ENCODE results near the gene C4orf33. TPM values are rescaled to one million over a fixed set of nuclear protein-coding genes. Genes with fewer than 3 reads are reported as not detected.

The C4orf33 gene
- total RNA-seq, 5 donors from 2014 or later (not counting 1 experiment from before 2014, with no cell fraction given), result 4.0 to 12.0 (median 4.4) TPM

- no peak overlapping the region for H3K27ac Mint-ChIP-seq
- peaks cover 3% of the 10 kb centered on the region for H3K9me3 ChIP-seq
- CTCF ChIA-PET, result interaction anchor here (0.5 to 0.6 kb wide), 2 partner anchors 186 to 256 kb away, joined by 5 to 6 read pairs; no protein-coding TSS in a partner anchor
- H3K4me3 ChIP-seq (ENCODE audit: control insufficient read depth in 1 of 2, extremely low read depth in 1 of 2, low read length in 1 of 2), result no peak overlapping the region
- H3K27me3 Mint-ChIP-seq, result no peaks in the 10 kb centered on the region
- no peak for DNase-seq
- H3K4me1 Mint-ChIP-seq, result peaks cover 0 to 13% (median 3%) of the 10 kb centered on the region in 3 donors
- H3K27ac ChIP-seq (ENCODE audit: low read length), result no peak overlapping the region
- POLR2A ChIA-PET, result interaction anchor here in 1 of 2 donors (2.3 kb wide), 1 partner anchor 16 kb away, joined by 8 read pairs; the partner anchor contains the start of gene SCLT1
- peaks cover 3 to 31% of the 10 kb centered on the region in 2 donors for H3K36me3 ChIP-seq (ENCODE audit: control insufficient read depth in 2 of 2, extremely low read depth in 1 of 2, insufficient read depth in 1 of 2, low read length in 1 of 2)
- no peaks in the 10 kb centered on the region for H3K4me1 ChIP-seq (ENCODE audit: control insufficient read depth in 1 of 2, extremely low read depth in 1 of 2, insufficient read depth in 2 of 2, low read length in 2 of 2)
- no peak for ATAC-seq (replicated peaks in 1 of 4)
- H3K4me3 Mint-ChIP-seq, result no peak overlapping the region
- no peaks in the 10 kb centered on the region for H3K27me3 ChIP-seq (replicated peaks in 1 of 2; ENCODE audit: control insufficient read depth in 2 of 2, extremely low read depth in 1 of 2, insufficient read depth in 2 of 2, low read length in 1 of 2)
- peaks cover 10 to 19% (median 19%) of the 10 kb centered on the region in 3 donors for H3K9me3 Mint-ChIP-seq
- peaks cover 78% of the 10 kb centered on the region for H3K36me3 Mint-ChIP-seq
These were observed 18.6 kb upstream of the C4orf33 start for GRCh38 chr4:129077326-129077725.

DNA sequence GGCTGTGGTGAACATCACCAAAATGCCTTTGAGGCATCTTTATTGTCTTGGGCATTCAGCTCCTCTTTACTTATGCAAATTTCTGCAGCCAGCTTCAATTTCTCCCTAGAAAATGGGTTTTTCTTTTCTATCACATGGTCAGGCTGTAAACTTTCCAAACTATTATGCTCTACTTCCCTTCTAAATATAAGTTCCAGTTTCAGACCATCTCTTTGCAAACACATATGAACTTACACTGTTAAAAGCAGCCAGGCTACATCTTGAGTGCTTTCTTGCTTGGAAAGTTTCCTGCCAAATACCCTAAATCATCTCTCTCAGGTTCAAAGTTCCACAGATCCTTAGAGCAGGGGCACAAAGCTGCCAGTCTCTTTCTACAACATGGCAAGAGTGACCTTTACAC is 15.8 kb upstream of the C4orf33 start:
- H3K27ac Mint-ChIP-seq, result no peak overlapping the region
- no peak overlapping the region for H3K4me3 Mint-ChIP-seq
- Histone ChIP-seq H3K4me1 (ENCODE audit: control insufficient read depth in 1 of 2, extremely low read depth in 1 of 2, insufficient read depth in 2 of 2, low read length in 2 of 2) (no peaks in the 10 kb centered on the region), H3K27ac (ENCODE audit: low read length) (no peak overlapping the region), H3K4me3 (ENCODE audit: control insufficient read depth in 1 of 2, extremely low read depth in 1 of 2, low read length in 1 of 2) (no peak overlapping the region), H3K36me3 (ENCODE audit: control insufficient read depth in 2 of 2, extremely low read depth in 1 of 2, insufficient read depth in 1 of 2, low read length in 1 of 2) (peaks cover 0 to 31% of the 10 kb centered on the region in 2 donors), H3K27me3 (replicated peaks in 1 of 2; ENCODE audit: control insufficient read depth in 2 of 2, extremely low read depth in 1 of 2, insufficient read depth in 2 of 2, low read length in 1 of 2) (no peaks in the 10 kb centered on the region), H3K9me3 (no peaks in the 10 kb centered on the region)
- H3K4me1 Mint-ChIP-seq, result peaks cover 12 to 20% (median 18%) of the 10 kb centered on the region in 3 donors
- ATAC-seq (replicated peaks in 1 of 4) (no peak), DNase-seq (no peak)
- H3K9me3 Mint-ChIP-seq, result peaks cover 2 to 12% (median 10%) of the 10 kb centered on the region in 3 donors
- CTCF ChIA-PET, result no interaction called here
- peaks cover 66% of the 10 kb centered on the region for H3K36me3 Mint-ChIP-seq
- H3K27me3 Mint-ChIP-seq, result no peaks in the 10 kb centered on the region
- POLR2A ChIA-PET, result interaction anchor here in 1 of 2 donors (0.6 kb wide), 1 partner anchor 1045 kb away, joined by 3 read pairs; no protein-coding TSS in a partner anchor

DNA sequence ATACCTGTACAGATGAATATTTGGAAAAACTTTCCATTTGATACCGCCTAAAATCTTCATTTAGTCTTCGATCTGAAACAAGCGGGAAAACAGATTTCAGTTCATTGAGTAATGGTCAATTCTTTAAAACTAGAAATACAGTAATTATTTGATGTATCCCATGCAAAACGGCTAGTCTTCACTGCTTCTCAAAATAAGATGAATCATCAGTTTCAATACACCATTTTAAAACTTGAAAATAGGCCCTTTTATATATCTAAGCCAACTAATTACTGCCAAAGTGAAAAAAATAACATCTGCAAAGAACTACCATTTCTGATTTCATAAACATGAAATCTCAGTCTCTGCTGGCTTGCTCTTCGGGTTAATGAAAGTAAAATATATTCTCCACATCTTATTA is 13.7 kb upstream of the C4orf33 start:
- Mint-ChIP-seq H3K36me3 (peaks cover 62% of the 10 kb centered on the region), H3K9me3 (peaks cover 7 to 12% (median 7%) of the 10 kb centered on the region in 3 donors), H3K4me1 (peaks cover 22 to 28% (median 23%) of the 10 kb centered on the region in 3 donors), H3K27me3 (no peaks in the 10 kb centered on the region), H3K27ac (no peak overlapping the region), H3K4me3 (no peak overlapping the region)
- CTCF ChIA-PET, result interaction anchor here in 1 of 2 donors (0.7 to 1.7 kb wide), 2 partner anchors 11 to 46 kb away, joined by 3 to 4 read pairs; partner anchors contain the start of gene SCLT1
- POLR2A ChIA-PET, result interaction anchor here in 1 of 2 donors (1.7 kb wide), 1 partner anchor 11 kb away, joined by 4 read pairs; the partner anchor contains the start of gene SCLT1
- peaks cover 0 to 25% of the 10 kb centered on the region in 2 donors for H3K36me3 ChIP-seq (ENCODE audit: control insufficient read depth in 2 of 2, extremely low read depth in 1 of 2, insufficient read depth in 1 of 2, low read length in 1 of 2)
- no peaks in the 10 kb centered on the region for H3K4me1 ChIP-seq (ENCODE audit: control insufficient read depth in 1 of 2, extremely low read depth in 1 of 2, insufficient read depth in 2 of 2, low read length in 2 of 2)
- H3K9me3 ChIP-seq, result no peaks in the 10 kb centered on the region
- no CpG with 5 or more reads among the region's 5 CpGs for WGBS (ENCODE audit: insufficient coverage)
- ATAC-seq (replicated peaks in 1 of 4) (no peak), DNase-seq (no peak)
- no peaks in the 10 kb centered on the region for H3K27me3 ChIP-seq (replicated peaks in 1 of 2; ENCODE audit: control insufficient read depth in 2 of 2, extremely low read depth in 1 of 2, insufficient read depth in 2 of 2, low read length in 1 of 2)
- no peak overlapping the region for H3K4me3 ChIP-seq (ENCODE audit: control insufficient read depth in 1 of 2, extremely low read depth in 1 of 2, low read length in 1 of 2)
- no peak overlapping the region for H3K27ac ChIP-seq (ENCODE audit: low read length)

GRCh38 chr4:129085472-129085871 is 10.5 kb upstream of the C4orf33 start:
- ChIA-PET CTCF (no interaction called here), POLR2A (no interaction called here)
- H3K27ac ChIP-seq (ENCODE audit: low read length), result no peak overlapping the region
- Mint-ChIP-seq H3K4me3 (no peak overlapping the region), H3K9me3 (peaks cover 1 to 7% (median 5%) of the 10 kb centered on the region in 3 donors), H3K4me1 (peaks cover 40 to 42% (median 42%) of the 10 kb centered on the region in 3 donors), H3K27ac (no peak overlapping the region), H3K27me3 (no peaks in the 10 kb centered on the region), H3K36me3 (peaks cover 35% of the 10 kb centered on the region)
- no peaks in the 10 kb centered on the region for H3K27me3 ChIP-seq (replicated peaks in 1 of 2; ENCODE audit: control insufficient read depth in 2 of 2, extremely low read depth in 1 of 2, insufficient read depth in 2 of 2, low read length in 1 of 2)
- DNase-seq, result no peak
- no peak for ATAC-seq (replicated peaks in 1 of 4)
- 100% methylated on average over 1 of the region's 4 CpGs for WGBS (ENCODE audit: insufficient coverage)
- H3K36me3 ChIP-seq (ENCODE audit: control insufficient read depth in 2 of 2, extremely low read depth in 1 of 2, insufficient read depth in 1 of 2, low read length in 1 of 2), result peaks cover 0 to 12% of the 10 kb centered on the region in 2 donors
- no peaks in the 10 kb centered on the region for H3K9me3 ChIP-seq
- no peak overlapping the region for H3K4me3 ChIP-seq (ENCODE audit: control insufficient read depth in 1 of 2, extremely low read depth in 1 of 2, low read length in 1 of 2)
- peaks cover 0 to 5% of the 10 kb centered on the region in 2 experiments for H3K4me1 ChIP-seq (ENCODE audit: control insufficient read depth in 1 of 2, extremely low read depth in 1 of 2, insufficient read depth in 2 of 2, low read length in 2 of 2)

- ChIA-PET POLR2A (interaction anchor here in 1 of 2 donors (0.6 kb wide), 1 partner anchor 12 kb away, joined by 9 read pairs; no protein-coding TSS in a partner anchor), CTCF (interaction anchor here (0.6 to 0.7 kb wide), 2 partner anchors 22 to 431 kb away, joined by 4 to 11 read pairs; no protein-coding TSS in a partner anchor)
- Mint-ChIP-seq H3K4me3 (no peak overlapping the region), H3K9me3 (peaks cover 0 to 5% (median 4%) of the 10 kb centered on the region in 3 donors), H3K27me3 (no peaks in the 10 kb centered on the region), H3K4me1 (peaks cover 40 to 42% (median 40%) of the 10 kb centered on the region in 3 donors), H3K36me3 (peaks cover 20% of the 10 kb centered on the region), H3K27ac (no peak overlapping the region)
- ATAC-seq (replicated peaks in 1 of 4), result no peak
- Histone ChIP-seq H3K36me3 (ENCODE audit: control insufficient read depth in 2 of 2, extremely low read depth in 1 of 2, insufficient read depth in 1 of 2, low read length in 1 of 2) (no peaks in the 10 kb centered on the region), H3K9me3 (no peaks in the 10 kb centered on the region), H3K27me3 (replicated peaks in 1 of 2; ENCODE audit: control insufficient read depth in 2 of 2, extremely low read depth in 1 of 2, insufficient read depth in 2 of 2, low read length in 1 of 2) (no peaks in the 10 kb centered on the region), H3K27ac (ENCODE audit: low read length) (no peak overlapping the region), H3K4me1 (ENCODE audit: control insufficient read depth in 1 of 2, extremely low read depth in 1 of 2, insufficient read depth in 2 of 2, low read length in 2 of 2) (peaks cover 13 to 22% of the 10 kb centered on the region in 2 experiments), H3K4me3 (ENCODE audit: control insufficient read depth in 1 of 2, extremely low read depth in 1 of 2, low read length in 1 of 2) (no peak overlapping the region)
- no peak for DNase-seq
- WGBS (ENCODE audit: insufficient coverage), result no CpG with 5 or more reads among the region's 2 CpGs
These were observed 8.4 kb upstream of the C4orf33 start for GRCh38 chr4:129087516-129087915.

GRCh38 chr4:129092631-129093190 is 3.2 kb upstream of the C4orf33 start:
- Histone ChIP-seq H3K4me3 (ENCODE audit: control insufficient read depth in 1 of 2, extremely low read depth in 1 of 2, low read length in 1 of 2) (peak overlapping the region; percentile 70 to 92), H3K27me3 (replicated peaks in 1 of 2; ENCODE audit: control insufficient read depth in 2 of 2, extremely low read depth in 1 of 2, insufficient read depth in 2 of 2, low read length in 1 of 2) (no peaks in the 10 kb centered on the region), H3K36me3 (ENCODE audit: control insufficient read depth in 2 of 2, extremely low read depth in 1 of 2, insufficient read depth in 1 of 2, low read length in 1 of 2) (no peaks in the 10 kb centered on the region), H3K27ac (ENCODE audit: low read length) (peak overlapping the region; percentile 94), H3K4me1 (ENCODE audit: control insufficient read depth in 1 of 2, extremely low read depth in 1 of 2, insufficient read depth in 2 of 2, low read length in 2 of 2) (peaks cover 13 to 37% of the 10 kb centered on the region in 2 experiments), H3K9me3 (no peaks in the 10 kb centered on the region)
- H3K4me3 Mint-ChIP-seq, result no peak overlapping the region
- H3K9me3 Mint-ChIP-seq, result no peaks in the 10 kb centered on the region
- H3K27me3 Mint-ChIP-seq, result no peaks in the 10 kb centered on the region
- ChIA-PET CTCF (interaction anchor here in 1 of 2 donors (1.1 to 1.2 kb wide), 2 partner anchors 8 to 10 kb away, joined by 3 to 4 read pairs; no protein-coding TSS in a partner anchor), POLR2A (interaction anchor here (0.6 to 2.0 kb wide), 8 partner anchors 9 to 1127 kb away, joined by 3 to 9 read pairs (median 4); partner anchors contain the start of genes ABHD18 (in 1 of the 2), MFSD8 (in 1 of the 2) and PGRMC2 (in 1 of the 2))
- H3K27ac Mint-ChIP-seq, result no peak overlapping the region
- H3K4me1 Mint-ChIP-seq, result peaks cover 46 to 50% (median 49%) of the 10 kb centered on the region in 3 donors
- no peak for ATAC-seq (replicated peaks in 1 of 4)
- no peaks in the 10 kb centered on the region for H3K36me3 Mint-ChIP-seq
- 1% methylated on average over 9 of the region's 11 CpGs for WGBS (ENCODE audit: insufficient coverage)
- no peak for DNase-seq

Data from T-cell (primary cell).